GM21423 (cell line): ENCODE data around the gene TUBB3.
A peak's percentile ranks its signal among the peaks of the same experiment; 100 is the strongest.

ENCODE experiments used
- ATAC-seq: cut with Tn5 transposase; IDR thresholded peaks from one replicate; pipeline ENCODE4 v1.9.1; 2021; ENCODE audit warnings: mild to moderate bottlenecking, moderate library complexity; ENCODE audit not compliant: unreplicated experiment

TUBB3 gene

DNA sequence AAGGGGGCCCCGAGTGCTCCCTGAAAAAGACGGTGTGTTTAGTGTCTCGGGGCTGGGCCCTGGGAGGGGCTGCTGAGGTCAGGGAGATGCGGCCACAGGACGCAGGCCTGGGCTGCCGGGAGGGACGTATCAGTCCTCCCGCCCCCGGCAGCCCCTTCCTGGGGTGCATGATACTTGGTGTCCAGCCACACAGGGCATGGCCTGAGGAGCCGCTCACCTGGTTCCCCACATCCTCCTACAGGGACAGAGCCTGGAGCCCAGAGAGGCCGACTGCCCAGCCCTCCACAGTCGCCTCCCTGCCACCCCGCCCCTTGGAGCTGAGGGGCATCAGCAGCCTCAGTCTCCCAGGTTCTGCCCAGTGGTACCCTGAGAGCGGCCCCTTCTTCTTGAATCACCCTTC lies 13.4 kb downstream of the TUBB3 start:
- ATAC-seq, result no peak

DNA sequence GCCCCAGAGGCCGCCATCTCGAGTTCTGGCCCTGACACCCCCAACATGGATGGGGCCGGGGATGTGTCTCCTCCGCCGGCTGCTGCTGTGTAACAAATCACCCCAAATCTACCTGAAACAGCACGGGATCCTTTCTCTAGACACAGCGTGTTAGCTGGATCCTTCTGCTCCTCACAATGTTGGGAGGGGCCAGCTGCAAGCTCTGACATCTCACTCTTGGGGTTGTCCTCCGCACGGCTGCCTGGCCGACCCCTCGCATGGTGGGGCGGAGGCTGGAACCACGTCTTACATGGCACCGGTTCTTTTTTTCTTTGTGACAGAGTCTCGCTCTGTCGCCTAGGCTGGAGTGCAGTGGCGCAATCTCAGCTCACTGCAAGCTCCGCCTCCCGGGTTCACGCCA lies 13.8 kb downstream of the TUBB3 start:
- no peak for ATAC-seq

- ATAC-seq, result no peak
Measured at GRCh38 chr16:89938175-89938885, 15.2 kb downstream of the TUBB3 start.

DNA sequence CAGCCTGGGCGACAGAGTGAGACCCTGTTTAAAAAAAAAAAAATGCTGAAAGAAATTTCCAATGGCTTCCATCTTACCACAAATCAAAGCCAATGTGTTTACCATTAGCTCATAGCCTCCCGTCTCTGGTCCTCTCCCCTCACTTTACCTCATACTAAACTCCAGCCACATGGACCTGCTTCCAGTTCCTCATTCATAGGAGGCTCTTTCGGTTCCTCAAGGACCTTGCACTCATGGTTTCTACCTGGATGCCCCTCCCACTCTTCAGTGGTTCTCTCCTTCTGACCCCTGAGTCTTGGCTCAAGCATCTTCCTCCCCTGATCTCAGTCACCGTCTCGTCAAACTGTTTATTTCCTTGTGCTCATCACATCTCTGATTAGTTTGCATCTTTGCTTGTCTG lies 21.6 kb downstream of the TUBB3 start:
- no peak for ATAC-seq

GRCh38 chr16:89945654-89946053 lies 22.5 kb downstream of the TUBB3 start:
- no peak for ATAC-seq

- ATAC-seq, result no peak
Measured at GRCh38 chr16:89946515-89946914, 23.4 kb downstream of the TUBB3 start.

DNA sequence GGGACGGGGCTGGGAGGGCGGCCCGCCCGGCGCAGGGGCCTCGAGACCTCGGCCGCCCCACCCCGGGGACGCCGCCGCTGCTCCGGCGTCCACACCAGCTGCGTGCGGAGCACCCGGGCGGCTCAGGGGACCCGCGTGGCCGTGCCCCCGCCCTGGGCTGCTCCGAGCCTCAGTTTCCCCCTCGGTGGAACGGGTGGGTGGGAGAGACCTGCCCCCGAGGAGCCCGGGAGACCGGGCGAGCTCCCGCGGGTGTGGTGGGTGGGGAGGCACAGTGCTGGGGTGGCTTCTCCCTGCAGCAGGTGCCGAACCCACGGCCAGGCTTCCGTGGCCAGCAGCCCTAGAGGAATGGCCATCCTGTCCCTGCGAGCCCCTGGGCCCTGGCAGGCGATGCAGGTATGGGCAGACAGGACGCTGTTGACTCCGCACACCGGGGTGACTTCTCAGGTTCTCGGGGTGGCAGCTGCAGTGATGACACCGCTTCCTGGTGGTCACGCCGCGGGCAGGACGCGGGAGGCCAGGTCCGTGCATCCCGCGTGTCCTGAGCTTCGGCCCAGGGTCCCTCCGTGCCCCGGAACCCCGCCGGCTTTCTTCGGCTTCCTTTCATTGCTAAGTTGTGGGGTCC lies 26.1 kb downstream of the TUBB3 start:
- no peak for ATAC-seq

DNA sequence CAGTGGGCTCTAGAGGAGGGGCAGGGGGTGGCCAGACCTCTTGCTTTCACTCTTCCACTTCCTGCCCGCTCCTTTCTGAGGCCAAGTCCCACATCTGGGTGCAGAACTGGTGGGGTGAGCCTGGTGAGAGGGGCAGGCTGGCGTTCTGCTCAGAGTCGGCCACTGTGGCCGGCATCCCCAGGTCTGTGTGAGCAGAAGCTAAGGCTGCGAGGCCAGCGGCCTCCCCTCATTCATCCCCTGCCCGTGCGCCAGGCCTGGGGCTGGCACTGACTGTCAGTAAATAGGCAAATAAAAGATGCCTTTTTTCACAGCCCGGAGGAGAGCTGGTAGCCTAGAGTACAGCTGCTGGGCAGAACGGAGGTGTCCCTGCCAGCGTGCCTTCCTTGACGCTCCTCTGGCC lies 26.6 kb downstream of the TUBB3 start:
- ATAC-seq, result no peak

DNA sequence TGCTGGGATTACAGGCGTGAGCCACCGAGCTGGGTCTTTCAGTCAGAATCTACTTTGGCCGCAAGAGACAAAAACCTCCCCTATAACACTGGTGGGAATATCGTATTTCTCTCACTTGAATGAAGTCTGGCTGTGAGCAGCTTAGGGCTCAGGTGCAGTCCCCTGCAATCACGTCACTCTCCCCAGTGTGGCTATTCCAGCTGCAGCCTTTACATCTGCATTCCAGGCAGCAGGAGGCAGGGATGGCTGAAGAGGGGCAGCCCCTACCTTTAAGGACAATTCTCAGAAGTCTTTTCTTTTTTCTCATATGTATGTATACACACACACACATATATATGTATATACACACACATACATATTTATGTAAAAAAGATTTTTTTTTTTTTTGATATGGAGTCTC lies 28.4 kb downstream of the TUBB3 start:
- ATAC-seq, result no peak

DNA sequence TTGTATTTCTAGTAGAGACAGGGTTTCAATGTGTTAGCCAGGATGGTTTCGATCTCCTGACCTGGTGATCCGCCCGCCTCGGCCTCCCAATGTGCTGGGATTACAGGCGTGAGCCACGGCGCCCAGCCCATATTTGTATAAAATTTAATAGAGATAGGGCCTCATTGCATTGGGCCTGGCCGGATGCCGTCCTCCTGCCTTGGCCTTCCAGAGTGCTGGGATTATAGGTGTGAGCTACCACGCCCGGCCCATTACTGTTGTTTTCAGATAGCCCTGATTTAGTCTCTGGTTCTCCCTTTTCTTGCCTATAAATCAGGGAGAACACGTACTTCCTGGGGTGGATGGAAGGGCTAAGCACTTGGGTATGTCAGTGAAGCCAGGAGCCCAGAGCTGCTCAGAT lies 28.9 kb downstream of the TUBB3 start:
- ATAC-seq, result no peak

GRCh38 chr16:89952551-89952950 lies 29.4 kb downstream of the TUBB3 start:
- ATAC-seq, result no peak

DNA sequence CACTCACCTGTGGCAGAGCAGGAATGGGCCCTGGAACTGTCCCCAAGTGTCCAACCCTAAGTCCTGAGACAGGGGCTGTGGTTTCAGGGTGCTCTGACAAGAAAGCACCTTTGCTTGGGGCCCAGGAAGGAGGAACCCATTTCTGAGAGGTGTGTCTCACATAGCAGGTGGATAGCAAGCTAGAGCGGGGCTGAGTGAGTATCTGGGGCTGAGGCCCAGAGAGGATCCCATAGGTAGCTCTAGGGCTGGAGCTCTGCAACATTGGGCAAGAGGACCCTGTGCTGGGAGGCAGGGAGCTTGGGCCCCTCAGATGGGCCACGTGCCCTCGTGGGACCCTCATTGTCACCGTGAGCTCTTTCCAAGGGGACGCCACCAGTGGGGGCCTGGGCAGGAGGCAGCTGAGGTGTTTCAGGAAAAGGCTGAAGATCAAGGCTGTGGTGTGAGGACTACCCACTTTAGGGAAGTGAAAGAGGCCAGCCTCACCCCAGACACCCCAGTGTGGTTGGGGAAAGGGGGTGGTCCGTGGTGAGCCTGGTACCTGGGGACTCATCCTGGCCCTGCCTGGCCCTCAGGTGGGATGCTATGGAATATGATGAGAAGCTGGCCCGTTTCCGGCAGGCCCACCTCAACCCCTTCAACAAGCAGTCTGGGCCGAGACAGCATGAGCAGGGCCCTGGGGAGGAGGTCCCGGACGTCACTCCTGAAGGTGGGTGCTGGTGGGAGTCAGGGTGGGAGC lies 30.7 kb downstream of the TUBB3 start:
- peak; percentile 70 for ATAC-seq

DNA sequence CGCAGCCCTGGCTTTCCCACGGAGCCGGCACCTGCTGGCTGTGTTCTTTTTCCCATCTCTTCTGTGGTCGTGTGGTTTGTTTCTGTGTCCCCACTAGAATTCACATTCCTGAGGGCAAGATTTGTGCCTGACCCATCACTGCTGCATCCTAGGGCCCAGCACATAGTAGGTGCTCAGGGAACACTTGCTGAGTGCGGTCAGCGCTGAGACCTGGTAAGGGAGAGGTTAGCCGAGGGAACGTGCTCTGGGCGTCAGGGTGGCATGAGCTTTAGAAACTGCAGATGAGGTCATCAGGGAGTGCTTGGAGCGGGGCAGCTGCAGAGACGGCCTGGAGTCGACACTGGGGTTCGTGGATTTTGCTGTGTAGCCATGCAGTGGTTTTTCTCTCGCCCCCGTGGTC lies 31.3 kb downstream of the TUBB3 start:
- ATAC-seq, result no peak

DNA sequence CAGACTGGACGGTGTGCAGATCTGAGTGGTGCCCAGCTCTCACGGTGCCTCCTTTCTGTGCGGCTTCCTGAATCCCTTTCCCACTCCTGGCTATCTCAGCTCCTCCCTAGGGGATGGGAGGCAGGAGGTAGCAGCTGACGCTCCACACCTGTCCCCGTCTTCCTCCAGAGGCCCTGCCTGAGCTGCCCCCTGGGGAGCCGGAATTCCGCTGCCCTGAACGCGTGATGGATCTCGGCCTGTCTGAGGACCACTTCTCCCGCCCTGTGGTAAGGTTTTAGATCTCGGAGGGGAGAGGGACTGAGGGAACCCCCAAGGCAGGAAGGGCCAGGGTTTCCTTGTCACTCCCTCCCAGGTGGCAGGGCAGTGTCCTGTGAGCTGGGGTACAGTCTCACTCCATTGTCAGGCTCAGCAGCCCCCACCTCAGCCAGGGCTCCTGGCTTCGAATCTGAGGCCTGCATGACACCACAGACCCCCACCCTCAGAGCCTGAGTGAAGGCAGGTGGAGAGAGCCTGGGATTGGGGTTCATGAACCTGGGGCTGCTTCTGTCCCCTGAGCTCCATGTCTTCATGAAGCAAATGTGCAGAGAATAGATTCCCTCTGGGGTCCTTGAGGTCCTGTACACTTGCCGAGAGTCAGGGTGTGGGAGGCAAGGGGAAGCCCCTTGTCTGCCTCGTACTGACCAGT lies 32.0 kb downstream of the TUBB3 start:
- no peak for ATAC-seq

GRCh38 chr16:89956505-89957215 lies 33.5 kb downstream of the TUBB3 start:
- no peak for ATAC-seq

- no peak for ATAC-seq
Measured at GRCh38 chr16:89957216-89957785, 34.2 kb downstream of the TUBB3 start.

DNA sequence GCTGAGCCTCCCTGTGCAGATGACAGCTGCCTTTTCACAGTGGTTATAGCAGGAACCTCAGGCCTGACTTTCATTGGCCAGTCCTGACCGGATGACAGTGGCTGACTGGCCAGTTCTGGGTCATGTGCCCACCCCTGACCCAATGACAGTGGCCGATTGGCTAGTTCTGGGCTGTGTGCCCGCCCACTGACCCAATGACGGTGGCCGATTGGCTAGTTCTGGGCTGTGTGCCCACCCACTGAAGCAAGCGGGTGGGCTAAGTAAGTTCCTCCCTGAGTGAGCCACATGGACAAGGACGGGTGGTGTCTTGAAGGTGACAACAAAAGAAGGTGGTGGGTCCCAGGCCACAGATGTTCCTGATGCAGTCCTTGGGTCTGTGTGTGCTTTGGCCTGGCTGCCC lies 34.9 kb downstream of the TUBB3 start:
- no peak for ATAC-seq

DNA sequence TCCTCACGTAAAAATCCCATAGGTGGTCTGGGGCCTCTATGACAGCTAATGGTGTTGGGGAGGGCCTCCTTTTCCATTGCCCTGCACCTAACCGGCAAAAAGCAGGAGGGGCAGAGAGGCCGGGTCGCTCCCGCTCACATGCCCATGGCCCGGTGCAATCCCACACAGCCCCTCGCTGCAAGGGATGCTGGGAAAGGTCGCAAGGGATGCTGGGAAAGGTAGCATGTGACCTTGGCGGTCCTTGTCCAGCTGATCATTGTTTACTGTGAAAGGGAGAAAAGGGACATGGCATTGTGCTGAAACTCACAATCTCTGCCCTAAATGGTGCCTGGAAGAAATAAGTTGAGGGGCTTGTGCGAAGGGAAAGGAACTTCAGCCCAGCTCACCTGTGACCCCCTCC lies 35.5 kb downstream of the TUBB3 start:
- ATAC-seq, result no peak

- no peak for ATAC-seq
Measured at GRCh38 chr16:89960966-89961365, 37.8 kb downstream of the TUBB3 start.

DNA sequence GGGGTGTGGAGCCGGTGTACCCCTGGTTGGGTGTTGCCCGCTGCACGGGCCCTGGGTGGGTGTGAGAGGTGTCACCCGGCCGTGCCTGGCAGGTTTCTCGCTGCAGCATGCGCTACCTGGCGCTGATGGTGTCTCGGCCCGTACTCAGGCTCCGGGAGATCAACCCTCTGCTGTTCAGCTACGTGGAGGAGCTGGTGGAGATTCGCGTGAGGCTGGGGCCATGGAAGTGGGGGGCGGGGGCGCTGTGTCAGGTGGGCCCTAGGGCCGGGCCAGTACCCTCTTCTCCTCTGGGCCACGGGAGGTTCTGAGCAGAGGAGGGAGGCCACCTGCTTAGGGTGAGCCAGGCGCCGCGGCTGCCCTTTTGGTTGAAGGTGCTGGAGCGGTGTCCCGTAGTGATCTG lies 38.8 kb downstream of the TUBB3 start:
- ATAC-seq, result no peak
